IMR-90 (cell line): ENCODE data around the gene GTF2I. TPM values are rescaled to one million over a fixed set of nuclear protein-coding genes. Genes with fewer than 3 reads are reported as not detected.
"Not testable (repeated sequence)": the region's sequence is repeated elsewhere in the genome, so short reads cannot be mapped to it uniquely, and the experiment has no call there.

Experiments used
- ATAC-seq: fragments of 200-7000 bp; cut with Tn5 transposase; 2 replicates; pipeline ENCODE4 v1.9.1; 2020; ENCODE audit warnings: low read depth, mild to moderate bottlenecking, moderate library complexity
- BruUV-seq: library from RNA; stranded (reverse); fragments of 400-500 nt; replicated peaks from 2 replicates; lab custom pipeline; 2021; lab: Mats Ljungman, UMichigan
- CTCF ChIA-PET: fragments of 300-600 bp; formaldehyde crosslinking; extraction: SDS; loops from one replicate; lab custom pipeline; 2021; ENCODE audit warnings: antibody characterized with exemption; lab: Yijun Ruan, JAX
- POLR2A ChIA-PET: fragments of 300-600 bp; sonication (Branson Sonifier 250); formaldehyde crosslinking; loops from one replicate; lab custom pipeline; 2022; ENCODE audit warnings: antibody characterized with exemption; ENCODE audit not compliant: unreplicated experiment; lab: Charles Lee
- DNase-seq: peaks from one replicate; pipeline ENCODE4 v3.0.0; 2013
- H2AFZ ChIP-seq: replicated peaks from 2 replicates; pipeline ENCODE3; 2013; ENCODE audit warnings: low read length, mild to moderate bottlenecking; ENCODE audit not compliant: poor library complexity
- H2AK5ac ChIP-seq: 2 replicates; pipeline ENCODE4 v1.6.1; 2013; ENCODE audit warnings: low read depth, low read length, inconsistent platforms
- H2AK9ac ChIP-seq: replicated peaks from 2 replicates; pipeline ENCODE3; 2013; ENCODE audit warnings: mild to moderate bottlenecking, low read depth, low read length, moderate library complexity; ENCODE audit not compliant: poor library complexity
- H2BK120ac ChIP-seq: 2 replicates; pipeline ENCODE4 v1.6.1; 2013; ENCODE audit warnings: low read depth, low read length, inconsistent platforms
- H2BK15ac ChIP-seq: 3 replicates; pipeline ENCODE4 v1.6.1; 2013; ENCODE audit warnings: low read depth, low read length, inconsistent platforms
- H2BK20ac ChIP-seq: 2 replicates; pipeline ENCODE4 v1.6.1; 2013; ENCODE audit warnings: low read depth, mild to moderate bottlenecking, inconsistent platforms, low read length, moderate library complexity
- H2BK5ac ChIP-seq: 2 replicates; pipeline ENCODE4 v1.6.1; 2013; ENCODE audit warnings: mild to moderate bottlenecking, low read depth, low read length, inconsistent platforms; ENCODE audit not compliant: poor library complexity, severe bottlenecking
- H3K14ac ChIP-seq: replicated peaks from 2 replicates; pipeline ENCODE4 v1.6.1; 2013; ENCODE audit warnings: low read depth, low read length, inconsistent platforms
- H3K18ac ChIP-seq: 2 replicates; pipeline ENCODE4 v1.6.1; 2013; ENCODE audit warnings: low read depth, low read length, control low read depth
- H3K23ac ChIP-seq: 2 replicates; pipeline ENCODE4 v1.6.1; 2013; ENCODE audit warnings: low read depth, low read length, inconsistent platforms
- H3K27ac ChIP-seq: 2 replicates; pipeline ENCODE4 v1.5.1; 2013; ENCODE audit warnings: mild to moderate bottlenecking, control low read depth, low read length; ENCODE audit not compliant: insufficient read depth
- H3K27me3 ChIP-seq: 2 replicates; pipeline ENCODE4 v1.6.1; 2013; ENCODE audit warnings: low read length; ENCODE audit not compliant: control insufficient read depth, insufficient read depth
- H3K36me3 ChIP-seq: 2 replicates; pipeline ENCODE4 v1.6.1; 2013; ENCODE audit warnings: low read length, mixed read lengths; ENCODE audit not compliant: control insufficient read depth, insufficient read depth
- H3K4ac ChIP-seq: 2 replicates; pipeline ENCODE4 v1.6.1; 2013; ENCODE audit warnings: low read depth, low read length, inconsistent platforms
- H3K4me1 ChIP-seq: 2 replicates; pipeline ENCODE4 v1.6.1; 2013; ENCODE audit warnings: low read length, mixed read lengths; ENCODE audit not compliant: control insufficient read depth, insufficient read depth
- H3K4me2 ChIP-seq: 2 replicates; pipeline ENCODE4 v1.6.1; 2013; ENCODE audit warnings: low read depth, mild to moderate bottlenecking, control low read depth, low read length, moderate library complexity
- H3K4me3 ChIP-seq: 2 replicates; pipeline ENCODE4 v1.5.1; 2013; ENCODE audit warnings: low read depth, mild to moderate bottlenecking, control low read depth, low read length, moderate library complexity; ENCODE audit not compliant: insufficient read depth
- H3K56ac ChIP-seq: 2 replicates; pipeline ENCODE4 v1.6.1; 2013; ENCODE audit warnings: low read length, inconsistent platforms; ENCODE audit not compliant: insufficient read depth; ENCODE audit errors: extremely low read depth
- H3K79me1 ChIP-seq, 2 experiments: 2 replicates each; pipeline ENCODE4 v1.6.1; 2013; ENCODE audit warnings: low read length in 2 of 2, inconsistent platforms in 1 of 2, low read depth in 1 of 2
- H3K9ac ChIP-seq: 2 replicates; pipeline ENCODE4 v1.6.1; 2013; ENCODE audit warnings: low read depth, low read length, control low read depth
- H3K9me1 ChIP-seq: 2 replicates; pipeline ENCODE4 v1.6.1; 2013; ENCODE audit warnings: low read length, inconsistent platforms; ENCODE audit not compliant: insufficient read depth
- H3K9me3 ChIP-seq: 2 replicates; pipeline ENCODE4 v1.6.1; 2013; ENCODE audit warnings: low read length; ENCODE audit not compliant: control insufficient read depth, insufficient read depth
- H4K20me1 ChIP-seq: 2 replicates; pipeline ENCODE4 v1.6.1; 2013; ENCODE audit warnings: low read length, inconsistent platforms; ENCODE audit not compliant: insufficient read depth
- H4K5ac ChIP-seq: 2 replicates; pipeline ENCODE4 v1.6.1; 2013; ENCODE audit warnings: mild to moderate bottlenecking, low read depth, low read length, control low read depth
- H4K8ac ChIP-seq, 2 experiments: 2 replicates each; pipeline ENCODE4 v1.6.1; 2013; ENCODE audit warnings: low read depth in 2 of 2, low read length in 2 of 2, control low read depth in 1 of 2, inconsistent platforms in 1 of 2
- H4K91ac ChIP-seq: 2 replicates; pipeline ENCODE4 v1.6.1; 2013; ENCODE audit warnings: low read depth, low read length, inconsistent platforms; ENCODE audit not compliant: insufficient read depth
- WGBS, 2 experiments: methylation state at CpG; one replicate each; pipeline versions ENCODE4 v1.1.5 to v1.1.7; 2013; ENCODE audit warnings: missing lambda C conversion rate in 2 of 2; ENCODE audit not compliant: insufficient read length in 1 of 2; ENCODE audit errors: extremely low coverage in 2 of 2; 5-methylcytosine and 5-hydroxymethylcytosine counted together
- dilution Hi-C: fragments of 300-500 bp; cut with HindIII; formaldehyde crosslinking; loops from one replicate; pipeline ENCODE4 v1.14.3; 2018; ENCODE audit warnings: low sequenced_read_pairs; ENCODE audit not compliant: unreplicated experiment
- in situ Hi-C: fragments of 300-500 bp; cut with MboI; formaldehyde crosslinking; loops from 3 replicates; pipeline ENCODE4 v1.14.3; 2019; ENCODE audit warnings: low sequenced_read_pairs, inconsistent platforms, mixed read lengths
- intact Hi-C: fragments of 100-400 bp; cut with micrococcal nuclease; formaldehyde crosslinking; loops from 2 replicates; pipeline ENCODE4 v1.10.0; 2022
- polyA plus RNA-seq, 3 experiments: library from polyadenylated mRNA; depleted of rRNA; stranded (reverse); fragments of >200 nt; gene quantifications; 2 replicates each; pipeline ENCODE4 v1.2.3, GENCODE V29; 2012; ENCODE audit warnings: low replicate concordance in 1 of 3
- total RNA-seq: library from RNA; depleted of rRNA; stranded (reverse); fragments of >200 nt; gene quantifications from 2 replicates; pipeline ENCODE4 v1.2.3, GENCODE V29; 2012; rRNA removed

Gene GTF2I
- total and polyA plus RNA-seq, 2 of the 4 experiments (the other 2 are of a cell fraction), result 46.4 to 88.8 TPM

- dilution Hi-C loops, BruUV-seq: not testable (repeated sequence)
These were observed 141.1 kb downstream of the GTF2I start for GRCh38 chr7:74798644-74799043.

More at GRCh38 chr7:74798644-74799043, 141.1 kb downstream of the GTF2I start:
- H3K18ac ChIP-seq, H3K9me3 ChIP-seq, POLR2A ChIA-PET, H2BK15ac ChIP-seq, CTCF ChIA-PET, H3K36me3 ChIP-seq, H4K91ac ChIP-seq, intact Hi-C loops, H3K4me1 ChIP-seq, H3K9ac ChIP-seq, H4K5ac ChIP-seq, H2BK5ac ChIP-seq, H3K27ac ChIP-seq, H3K14ac ChIP-seq, H2AK9ac ChIP-seq, H3K4me3 ChIP-seq, H3K56ac ChIP-seq, H4K20me1 ChIP-seq, H2AK5ac ChIP-seq, H2BK120ac ChIP-seq, H4K8ac ChIP-seq, H3K9me1 ChIP-seq, ATAC-seq, DNase-seq, H3K79me1 ChIP-seq, H3K4ac ChIP-seq, H3K27me3 ChIP-seq, H3K4me2 ChIP-seq, H3K23ac ChIP-seq, H2BK20ac ChIP-seq, in situ Hi-C loops, H2AFZ ChIP-seq: not testable (repeated sequence)
- WGBS, 2 experiments, result no CpG with 5 or more reads among the region's 4 CpGs

Other genes with a start within 250 kb of the GTF2I start
- gene GTF2IRD1, start 203.8 kb upstream of the GTF2I start, total RNA-seq, result 4.1 and 5.0 TPM in 2 replicates
- gene GTF2IRD1, start 203.8 kb upstream of the GTF2I start, polyA plus RNA-seq (2012; rRNA removed), result 21.9 and 22.6 TPM in 2 replicates
- gene NCF1, start 116.3 kb downstream of the GTF2I start, total RNA-seq, result not detected in 2 replicates
- not detected in 2 replicates for gene NCF1, start 116.3 kb downstream of the GTF2I start, polyA plus RNA-seq (2012; rRNA removed)
- gene GTF2IRD2, start 193.9 kb downstream of the GTF2I start, total RNA-seq, result 2.9 and 3.1 TPM in 2 replicates
- 2.9 and 5.2 TPM in 2 replicates for gene GTF2IRD2, start 193.9 kb downstream of the GTF2I start, polyA plus RNA-seq (2012; rRNA removed)